HepG2 (cell line): ENCODE measurements around the gene GABRA4. TPM values are rescaled to one million over a fixed set of nuclear protein-coding genes. Genes with fewer than 3 reads are reported as not detected.

ENCODE experiments used
- ARNT ChIP-seq: fragments of 450-650 bp; IDR thresholded peaks from 2 replicates; pipeline ENCODE4 v1.6.1; 2017
- CBX2 ChIP-seq, 2 experiments: fragments of 200-600 bp in 1 of 2; sonication (generic); formaldehyde crosslinking in 1 of 2; IDR thresholded peaks; 2 replicates each; pipeline versions ENCODE4 v1.7.0 to v1.8.1; 2018 to 2022; ENCODE audit warnings: low read depth in 2 of 2, low read length in 1 of 2, mild to moderate bottlenecking in 1 of 2, missing genetic modification reagents in 1 of 2
- FOXA3 ChIP-seq: IDR thresholded peaks from 2 replicates; pipeline ENCODE4 v1.6.1; 2016; ENCODE audit warnings: missing genetic modification reagents, missing compliant biosample characterization
- GPBP1L1 ChIP-seq: sonication (generic); formaldehyde crosslinking; IDR thresholded peaks from 2 replicates; pipeline ENCODE4 v1.5.0; 2020; ENCODE audit warnings: mild to moderate bottlenecking, missing genetic modification reagents
- PAF1 ChIP-seq: IDR thresholded peaks from 2 replicates; pipeline ENCODE4 v1.6.1; 2016; ENCODE audit warnings: missing genetic modification reagents, missing compliant biosample characterization
- RXRA ChIP-seq: sonication (generic); formaldehyde crosslinking; IDR thresholded peaks from 2 replicates; pipeline ENCODE4 v1.5.1; 2020; ENCODE audit warnings: missing genetic modification reagents
- SALL1 ChIP-seq: sonication (generic); formaldehyde crosslinking; IDR thresholded peaks from 2 replicates; pipeline ENCODE4 v1.8.0; 2022; ENCODE audit warnings: mild to moderate bottlenecking, missing genetic modification reagents
- SNAPC4 ChIP-seq: sonication (generic); formaldehyde crosslinking; IDR thresholded peaks from 2 replicates; pipeline ENCODE4 v1.4.0; 2020; ENCODE audit warnings: mild to moderate bottlenecking, missing genetic modification reagents
- THYN1 ChIP-seq: sonication (generic); formaldehyde crosslinking; IDR thresholded peaks from 2 replicates; pipeline ENCODE4 v1.8.1; 2023; ENCODE audit warnings: low read depth, mild to moderate bottlenecking, moderate library complexity, missing genetic modification reagents, borderline replicate concordance
- ZNF230 ChIP-seq: sonication (generic); formaldehyde crosslinking; IDR thresholded peaks from 2 replicates; pipeline ENCODE4 v1.4.0; 2020; ENCODE audit warnings: mild to moderate bottlenecking, missing genetic modification reagents
- ZNF292 ChIP-seq: sonication (generic); formaldehyde crosslinking; IDR thresholded peaks from 2 replicates; pipeline ENCODE4 v1.8.1; 2022; ENCODE audit warnings: mild to moderate bottlenecking, low read depth, missing genetic modification reagents, borderline replicate concordance
- ZNF362 ChIP-seq: sonication (generic); formaldehyde crosslinking; IDR thresholded peaks from 2 replicates; pipeline ENCODE4 v1.4.0; 2020; ENCODE audit warnings: missing genetic modification reagents, mild to moderate bottlenecking, borderline replicate concordance
- ZNF549 ChIP-seq: sonication (generic); formaldehyde crosslinking; IDR thresholded peaks from 2 replicates; pipeline ENCODE4 v1.5.0; 2020; ENCODE audit warnings: missing genetic modification reagents
- polyA plus RNA-seq, 8 experiments: library from polyadenylated mRNA; depleted of rRNA in 3 of 8; stranded (reverse) in 7 of 8; unstranded in 1 of 8; fragments of >200 nt; fragmentation: Illumina TruSeq in 4 of 8; extraction: Trizol in 4 of 8; gene quantifications; 2 replicates each; pipeline versions ENCODE4 v1.2.1 to v1.2.3, GENCODE V29; 2011 to 2016; ENCODE audit warnings: low read depth in 4 of 8, missing spikeins in 1 of 8, mixed read lengths in 1 of 8; ENCODE audit not compliant: insufficient read depth in 1 of 8
- total RNA-seq, 5 experiments: library from RNA; depleted of rRNA; stranded (reverse); fragments of >200 nt; fragmentation: Illumina TruSeq; extraction: Trizol; gene quantifications; 2 replicates each; pipeline ENCODE4 v1.2.3, GENCODE V29; 2016; ENCODE audit warnings: low read depth in 1 of 5
- TF ChIP-seq, protein P1 (sequence below): sonication (generic); formaldehyde crosslinking; IDR thresholded peaks from 2 replicates; pipeline ENCODE4 v1.9.0; 2021; ENCODE audit warnings: missing genetic modification reagents, borderline replicate concordance
- TF ChIP-seq, protein P2 (sequence below): sonication (generic); formaldehyde crosslinking; IDR thresholded peaks from 2 replicates; pipeline ENCODE4 v1.8.1; 2023; ENCODE audit warnings: mild to moderate bottlenecking, inconsistent platforms, moderate library complexity, missing genetic modification reagents, borderline replicate concordance
- TF ChIP-seq, protein P3 (sequence below): sonication (generic); formaldehyde crosslinking; IDR thresholded peaks from 2 replicates; pipeline ENCODE4 v1.4.0; 2020; ENCODE audit warnings: mild to moderate bottlenecking, missing genetic modification reagents

Gene GABRA4
- total and polyA plus RNA-seq, 2 of the 13 experiments (the other 11 are each of a cell fraction or from before 2014, with no cell fraction given), result not detected

- TF ChIP-seq ZNF230 (CRISPR knock-in tag) (no peak), GPBP1L1 (CRISPR knock-in tag) (no peak), ZNF549 (CRISPR knock-in tag) (no peak), RXRA (CRISPR knock-in tag) (no peak; the same call in 1 of the 2 replicates), SNAPC4 (CRISPR knock-in tag) (no peak), SALL1 (CRISPR knock-in tag) (peak; percentile 55), PAF1 (CRISPR knock-in tag) (no peak), ZNF362 (CRISPR knock-in tag) (no peak), ZNF292 (0 out of 2 replicates have a peak, but pooled peaks have one; percentile 23), FOXA3 (CRISPR knock-in tag) (no peak), THYN1 (CRISPR knock-in tag) (no peak), CBX2 (IDR thresholded peaks at IDR 0.05; ENCODE audit: low read depth, low read length) (no peak), CBX2 (CRISPR knock-in tag; IDR thresholded peaks at IDR 0.05; ENCODE audit: low read depth) (no peak), ARNT (no peak)
- TF ChIP-seq, protein P1, sequence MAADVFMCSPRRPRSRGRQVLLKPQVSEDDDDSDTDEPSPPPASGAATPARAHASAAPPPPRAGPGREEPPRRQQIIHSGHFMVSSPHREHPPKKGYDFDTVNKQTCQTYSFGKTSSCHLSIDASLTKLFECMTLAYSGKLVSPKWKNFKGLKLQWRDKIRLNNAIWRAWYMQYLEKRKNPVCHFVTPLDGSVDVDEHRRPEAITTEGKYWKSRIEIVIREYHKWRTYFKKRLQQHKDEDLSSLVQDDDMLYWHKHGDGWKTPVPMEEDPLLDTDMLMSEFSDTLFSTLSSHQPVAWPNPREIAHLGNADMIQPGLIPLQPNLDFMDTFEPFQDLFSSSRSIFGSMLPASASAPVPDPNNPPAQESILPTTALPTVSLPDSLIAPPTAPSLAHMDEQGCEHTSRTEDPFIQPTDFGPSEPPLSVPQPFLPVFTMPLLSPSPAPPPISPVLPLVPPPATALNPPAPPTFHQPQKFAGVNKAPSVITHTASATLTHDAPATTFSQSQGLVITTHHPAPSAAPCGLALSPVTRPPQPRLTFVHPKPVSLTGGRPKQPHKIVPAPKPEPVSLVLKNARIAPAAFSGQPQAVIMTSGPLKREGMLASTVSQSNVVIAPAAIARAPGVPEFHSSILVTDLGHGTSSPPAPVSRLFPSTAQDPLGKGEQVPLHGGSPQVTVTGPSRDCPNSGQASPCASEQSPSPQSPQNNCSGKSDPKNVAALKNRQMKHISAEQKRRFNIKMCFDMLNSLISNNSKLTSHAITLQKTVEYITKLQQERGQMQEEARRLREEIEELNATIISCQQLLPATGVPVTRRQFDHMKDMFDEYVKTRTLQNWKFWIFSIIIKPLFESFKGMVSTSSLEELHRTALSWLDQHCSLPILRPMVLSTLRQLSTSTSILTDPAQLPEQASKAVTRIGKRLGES, result no peak
- TF ChIP-seq, protein P2, sequence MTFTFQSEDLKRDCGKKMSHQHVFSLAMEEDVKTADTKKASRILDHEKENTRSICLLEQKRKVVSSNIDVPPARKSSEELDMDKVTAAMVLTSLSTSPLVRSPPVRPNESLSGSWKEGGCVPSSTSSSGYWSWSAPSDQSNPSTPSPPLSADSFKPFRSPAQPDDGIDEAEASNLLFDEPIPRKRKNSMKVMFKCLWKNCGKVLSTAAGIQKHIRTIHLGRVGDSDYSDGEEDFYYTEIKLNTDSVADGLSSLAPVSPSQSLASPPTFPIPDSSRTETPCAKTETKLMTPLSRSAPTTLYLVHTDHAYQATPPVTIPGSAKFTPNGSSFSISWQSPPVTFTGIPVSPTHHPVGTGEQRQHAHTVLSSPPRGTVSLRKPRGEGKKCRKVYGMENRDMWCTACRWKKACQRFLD, result no peak
- TF ChIP-seq, protein P3, sequence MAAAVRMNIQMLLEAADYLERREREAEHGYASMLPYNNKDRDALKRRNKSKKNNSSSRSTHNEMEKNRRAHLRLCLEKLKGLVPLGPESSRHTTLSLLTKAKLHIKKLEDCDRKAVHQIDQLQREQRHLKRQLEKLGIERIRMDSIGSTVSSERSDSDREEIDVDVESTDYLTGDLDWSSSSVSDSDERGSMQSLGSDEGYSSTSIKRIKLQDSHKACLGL, result no peak
Measured at GRCh38 chr4:47032405-47033106, 39.2 kb upstream of the GABRA4 start (continued).
